SH-SY5Y (cell line): ENCODE data around the gene PPOX.

Experiments used
- GATA2 ChIP-seq: IDR thresholded peaks from 2 replicates; pipeline ENCODE4 v1.6.1; 2011; ENCODE audit warnings: mild to moderate bottlenecking, low read depth, low read length
- GATA3 ChIP-seq: IDR thresholded peaks from 2 replicates; pipeline ENCODE4 v1.6.1; 2011; ENCODE audit warnings: low read depth, mild to moderate bottlenecking, low read length, moderate library complexity

- no peak for TF ChIP-seq GATA2
- TF ChIP-seq GATA3 = no peak
Observed at GRCh38 chr1:161179698-161180097, 13.5 kb downstream of the PPOX start.
